Loucy (cell line): ENCODE data around the gene CEP128.

ENCODE experiments used
- EZH2phosphoT487 ChIP-seq: fragments of 200-600 bp; IDR thresholded peaks from 2 replicates; pipeline ENCODE4 v1.6.1; 2018; ENCODE audit warnings: antibody characterized with exemption, mild to moderate bottlenecking, moderate library complexity, borderline replicate concordance
- TF ChIP-seq, protein P1 (sequence below): fragments of 200-600 bp; sonication (generic); conservative IDR thresholded peaks from 2 replicates; pipeline ENCODE4 v1.5.1; 2014; ENCODE audit warnings: mild to moderate bottlenecking, antibody characterized with exemption, low read length

DNA sequence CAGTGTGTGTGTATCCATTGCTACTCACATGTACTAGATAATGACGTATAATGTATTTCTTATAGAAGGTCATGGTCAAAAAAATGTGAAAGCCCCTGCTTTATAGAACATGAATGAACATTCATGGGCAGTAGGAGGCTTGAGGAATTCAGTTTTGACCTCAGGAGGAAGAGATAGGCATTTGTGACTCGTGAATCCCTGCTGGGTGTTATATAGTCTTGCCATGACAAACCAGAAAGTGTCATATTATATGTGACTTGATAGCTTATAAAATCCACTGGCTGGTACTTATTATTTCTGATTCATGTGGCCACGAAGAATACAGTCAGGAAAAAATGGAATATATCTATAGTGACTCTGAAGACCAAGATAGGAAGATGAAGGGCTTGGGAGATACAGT, 287.6 kb downstream of the CEP128 start:
- TF ChIP-seq, protein P1, sequence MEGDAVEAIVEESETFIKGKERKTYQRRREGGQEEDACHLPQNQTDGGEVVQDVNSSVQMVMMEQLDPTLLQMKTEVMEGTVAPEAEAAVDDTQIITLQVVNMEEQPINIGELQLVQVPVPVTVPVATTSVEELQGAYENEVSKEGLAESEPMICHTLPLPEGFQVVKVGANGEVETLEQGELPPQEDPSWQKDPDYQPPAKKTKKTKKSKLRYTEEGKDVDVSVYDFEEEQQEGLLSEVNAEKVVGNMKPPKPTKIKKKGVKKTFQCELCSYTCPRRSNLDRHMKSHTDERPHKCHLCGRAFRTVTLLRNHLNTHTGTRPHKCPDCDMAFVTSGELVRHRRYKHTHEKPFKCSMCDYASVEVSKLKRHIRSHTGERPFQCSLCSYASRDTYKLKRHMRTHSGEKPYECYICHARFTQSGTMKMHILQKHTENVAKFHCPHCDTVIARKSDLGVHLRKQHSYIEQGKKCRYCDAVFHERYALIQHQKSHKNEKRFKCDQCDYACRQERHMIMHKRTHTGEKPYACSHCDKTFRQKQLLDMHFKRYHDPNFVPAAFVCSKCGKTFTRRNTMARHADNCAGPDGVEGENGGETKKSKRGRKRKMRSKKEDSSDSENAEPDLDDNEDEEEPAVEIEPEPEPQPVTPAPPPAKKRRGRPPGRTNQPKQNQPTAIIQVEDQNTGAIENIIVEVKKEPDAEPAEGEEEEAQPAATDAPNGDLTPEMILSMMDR = no peak
- TF ChIP-seq EZH2phosphoT487 = no peak
